GM12872 (cell line): ENCODE data around the gene AP4S1.

Experiments
- CTCF ChIP-seq: IDR thresholded peaks from 3 replicates; pipeline ENCODE4 v1.5.1; 2011; ENCODE audit warnings: low read depth, mild to moderate bottlenecking, low read length, moderate library complexity; ENCODE audit not compliant: insufficient read depth

The AP4S1 gene

GRCh38 chr14:31010935-31011334, 14.5 kb upstream of the AP4S1 start:
- no peak for TF ChIP-seq CTCF

GRCh38 chr14:31013841-31014240, 11.6 kb upstream of the AP4S1 start:
- TF ChIP-seq CTCF = no peak

GRCh38 chr14:31018057-31018645, 7.3 kb upstream of the AP4S1 start:
- TF ChIP-seq CTCF = no peak

- TF ChIP-seq CTCF = no peak
Observed at GRCh38 chr14:31020834-31021575, 4.4 kb upstream of the AP4S1 start.

GRCh38 chr14:31021576-31021949, 3.9 kb upstream of the AP4S1 start:
- no peak for TF ChIP-seq CTCF

- no peak for TF ChIP-seq CTCF
Observed at GRCh38 chr14:31022386-31022785, 3.1 kb upstream of the AP4S1 start.

GRCh38 chr14:31024010-31024480, 1.4 kb upstream of the AP4S1 start:
- no peak for TF ChIP-seq CTCF
